Measurements from ENCODE around the gene POU2AF1.

GRCh38 chr11:111361052-111361801 is 17.8 kb downstream of the POU2AF1 start:
- no peak for TF ChIP-seq CTCF (conservative IDR thresholded peaks at IDR 0.05; ENCODE audit: low read length)
- TF ChIP-seq EZH2phosphoT487 (IDR thresholded peaks at IDR 0.05; ENCODE audit: borderline replicate concordance), result no peak
